GOT3 (cell line): Measurements from ENCODE around the gene SORT1.

Source experiments
- DNase-seq: peaks from one replicate; lab custom pipeline; 2025; ENCODE audit warnings: mixed read lengths; lab: John Stamatoyannopoulos, UW

The SORT1 gene

DNA sequence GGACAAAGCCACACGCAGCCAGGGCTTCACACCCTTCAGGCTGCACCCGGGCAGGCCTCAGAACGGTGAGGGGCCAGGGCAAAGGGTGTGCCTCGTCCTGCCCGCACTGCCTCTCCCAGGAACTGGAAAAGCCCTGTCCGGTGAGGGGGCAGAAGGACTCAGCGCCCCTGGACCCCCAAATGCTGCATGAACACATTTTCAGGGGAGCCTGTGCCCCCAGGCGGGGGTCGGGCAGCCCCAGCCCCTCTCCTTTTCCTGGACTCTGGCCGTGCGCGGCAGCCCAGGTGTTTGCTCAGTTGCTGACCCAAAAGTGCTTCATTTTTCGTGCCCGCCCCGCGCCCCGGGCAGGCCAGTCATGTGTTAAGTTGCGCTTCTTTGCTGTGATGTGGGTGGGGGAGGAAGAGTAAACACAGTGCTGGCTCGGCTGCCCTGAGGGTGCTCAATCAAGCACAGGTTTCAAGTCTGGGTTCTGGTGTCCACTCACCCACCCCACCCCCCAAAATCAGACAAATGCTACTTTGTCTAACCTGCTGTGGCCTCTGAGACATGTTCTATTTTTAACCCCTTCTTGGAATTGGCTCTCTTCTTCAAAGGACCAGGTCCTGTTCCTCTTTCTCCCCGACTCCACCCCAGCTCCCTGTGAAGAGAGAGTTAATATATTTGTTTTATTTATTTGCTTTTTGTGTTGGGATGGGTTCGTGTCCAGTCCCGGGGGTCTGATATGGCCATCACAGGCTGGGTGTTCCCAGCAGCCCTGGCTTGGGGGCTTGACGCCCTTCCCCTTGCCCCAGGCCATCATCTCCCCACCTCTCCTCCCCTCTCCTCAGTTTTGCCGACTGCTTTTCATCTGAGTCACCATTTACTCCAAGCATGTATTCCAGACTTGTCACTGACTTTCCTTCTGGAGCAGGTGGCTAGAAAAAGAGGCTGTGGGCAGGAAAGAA lies 122.9 kb downstream of the SORT1 start:
- no peak for DNase-seq

DNA sequence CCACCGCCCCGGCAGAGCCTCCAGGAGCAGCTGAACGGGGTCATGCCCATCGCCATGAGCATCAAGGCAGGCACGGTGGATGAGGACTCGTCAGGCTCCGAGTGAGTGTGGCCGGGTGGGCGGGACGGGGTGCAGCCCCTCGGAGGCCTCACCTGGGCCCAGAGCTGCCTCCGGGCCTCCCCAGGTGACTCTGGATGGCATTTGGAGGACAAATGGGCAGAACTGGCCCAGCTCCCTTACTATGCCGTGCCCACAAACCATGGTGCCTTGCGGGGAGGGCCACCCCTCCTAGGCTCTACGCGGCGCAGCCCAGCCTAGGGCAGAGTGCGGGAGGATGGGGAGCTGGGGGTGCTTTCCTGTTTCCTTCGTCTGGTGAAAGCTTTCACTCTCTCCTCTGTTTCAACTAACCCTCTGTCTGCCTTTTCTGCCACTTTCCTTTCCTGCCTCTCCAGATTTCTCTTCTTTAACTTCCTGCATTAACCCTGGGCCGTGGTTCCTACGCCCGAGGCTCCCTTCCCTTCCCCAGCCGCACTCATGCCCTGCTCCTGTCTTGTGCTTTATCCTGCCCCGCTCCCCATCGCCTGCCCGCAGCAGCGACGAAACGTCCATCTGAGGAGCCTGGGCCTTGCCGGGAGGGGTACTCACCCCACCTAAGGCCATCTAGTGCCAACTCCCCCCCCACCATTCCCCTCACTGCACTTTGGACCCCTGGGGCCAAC lies 124.0 kb downstream of the SORT1 start:
- DNase-seq: no peak

DNA sequence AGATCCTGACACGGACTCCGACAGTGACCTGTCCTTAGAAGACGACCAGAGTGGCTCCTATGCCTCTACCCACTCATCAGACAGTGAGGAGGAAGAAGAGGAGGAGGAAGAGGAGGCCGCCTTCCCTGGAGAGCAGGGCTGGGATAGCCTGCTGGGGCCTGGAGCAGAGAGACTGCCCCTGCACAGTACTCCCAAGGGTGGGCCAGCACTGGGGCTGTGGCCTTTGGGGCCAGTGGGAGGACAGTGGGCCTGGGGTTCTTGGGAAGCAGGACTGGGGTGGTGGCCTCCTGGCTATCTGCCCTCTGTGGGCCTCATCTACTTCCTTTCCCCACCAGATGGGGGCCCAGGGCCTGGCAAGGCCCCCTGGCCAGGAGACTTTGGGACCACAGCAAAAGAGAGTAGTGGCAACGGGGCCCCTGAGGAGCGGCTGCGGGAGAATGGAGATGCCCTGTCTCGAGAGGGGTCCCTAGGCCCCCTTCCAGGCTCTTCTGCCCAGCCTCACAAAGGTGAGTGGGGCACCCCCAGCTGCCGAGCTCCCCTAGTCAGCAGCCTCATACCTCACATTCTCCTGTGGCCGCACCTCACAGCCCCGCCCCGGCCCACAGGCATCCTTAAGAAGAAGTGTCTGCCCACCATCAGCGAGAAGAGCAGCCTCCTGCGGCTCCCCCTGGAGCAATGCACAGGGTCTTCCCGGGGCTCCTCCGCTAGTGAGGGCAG lies 124.7 kb downstream of the SORT1 start:
- DNase-seq: no peak

DNA sequence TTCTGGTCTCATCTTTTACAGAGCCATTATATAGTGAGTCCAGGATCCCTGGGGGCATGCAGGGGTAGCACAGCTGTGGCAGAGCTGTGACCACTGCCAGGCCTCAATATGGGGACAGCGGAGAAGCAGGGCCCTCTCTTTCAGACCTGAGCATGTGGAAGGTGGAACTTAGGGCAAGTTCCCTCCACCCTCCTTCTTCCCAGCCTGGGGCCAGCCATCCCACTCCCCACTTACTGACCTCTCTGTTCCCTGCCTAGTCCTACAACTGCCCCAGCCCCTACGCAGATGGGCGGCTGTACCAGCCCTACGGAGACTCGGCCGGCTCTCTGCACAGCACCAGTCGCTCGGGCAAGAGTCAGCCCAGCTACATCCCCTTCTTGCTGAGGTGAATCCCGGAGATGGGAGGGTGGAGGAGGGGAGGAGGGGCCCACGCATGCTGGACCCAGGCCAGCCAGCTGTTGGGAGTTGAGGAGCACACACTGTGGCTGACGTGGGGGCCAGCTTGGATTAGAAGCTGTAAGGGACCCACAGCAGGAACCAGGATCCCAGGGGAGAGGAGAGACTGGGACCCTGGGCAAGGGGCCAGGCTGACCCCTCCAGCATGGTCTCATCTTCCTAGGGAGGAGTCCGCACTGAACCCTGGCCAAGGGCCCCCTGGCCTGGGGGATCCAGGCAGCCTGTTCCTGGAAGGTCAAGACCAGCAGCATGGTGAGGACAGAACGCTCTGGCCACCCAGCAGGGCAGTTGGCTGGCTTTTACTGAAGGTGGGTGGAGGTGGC lies 125.5 kb downstream of the SORT1 start:
- DNase-seq: no peak

DNA sequence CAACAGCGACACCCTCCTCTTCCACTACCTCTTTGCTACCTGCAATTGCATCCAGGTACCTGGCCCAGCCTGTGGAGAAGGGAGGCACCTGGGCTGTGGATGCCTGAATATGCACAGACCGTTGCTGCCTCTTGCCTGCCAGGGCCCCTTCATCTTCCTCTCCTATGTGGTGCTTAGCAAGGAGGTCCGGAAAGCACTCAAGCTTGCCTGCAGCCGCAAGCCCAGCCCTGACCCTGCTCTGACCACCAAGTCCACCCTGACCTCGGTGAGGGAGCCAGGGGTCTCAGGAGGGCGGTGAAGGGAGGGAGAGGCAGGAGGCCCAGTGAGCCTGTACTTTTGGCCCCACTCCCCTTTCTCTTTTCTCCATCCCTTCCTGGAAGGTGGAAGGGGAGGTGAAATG lies 126.3 kb downstream of the SORT1 start:
- no peak for DNase-seq

DNA sequence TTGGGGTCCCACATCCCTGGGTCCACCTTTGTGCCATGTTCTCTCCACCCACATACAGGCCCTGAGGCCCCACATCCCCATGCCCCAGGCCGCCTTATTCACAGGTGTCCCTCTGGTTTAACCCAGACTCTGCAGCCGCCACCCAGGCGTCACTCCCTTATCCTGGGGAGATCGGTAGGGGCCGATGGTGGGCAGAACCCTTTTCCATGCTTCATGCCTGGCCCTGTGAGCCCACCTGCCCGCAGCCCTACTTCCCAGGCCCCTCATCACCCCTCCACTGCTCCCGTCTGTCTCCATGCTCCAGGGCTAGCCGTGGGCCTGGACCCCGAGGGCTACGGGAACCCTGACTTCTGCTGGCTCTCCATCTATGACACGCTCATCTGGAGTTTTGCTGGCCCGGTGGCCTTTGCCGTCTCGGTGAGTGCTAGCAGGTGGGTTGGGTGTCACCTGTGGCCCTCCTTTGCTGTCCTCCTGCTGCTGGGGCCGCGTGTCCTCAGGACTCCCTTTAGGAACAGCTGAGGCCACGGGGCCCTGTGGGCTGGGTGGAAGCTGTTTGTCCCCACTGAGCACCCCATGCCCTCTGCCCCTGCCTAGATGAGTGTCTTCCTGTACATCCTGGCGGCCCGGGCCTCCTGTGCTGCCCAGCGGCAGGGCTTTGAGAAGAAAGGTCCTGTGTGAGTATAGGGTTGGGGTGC lies 126.9 kb downstream of the SORT1 start:
- no peak for DNase-seq

DNA sequence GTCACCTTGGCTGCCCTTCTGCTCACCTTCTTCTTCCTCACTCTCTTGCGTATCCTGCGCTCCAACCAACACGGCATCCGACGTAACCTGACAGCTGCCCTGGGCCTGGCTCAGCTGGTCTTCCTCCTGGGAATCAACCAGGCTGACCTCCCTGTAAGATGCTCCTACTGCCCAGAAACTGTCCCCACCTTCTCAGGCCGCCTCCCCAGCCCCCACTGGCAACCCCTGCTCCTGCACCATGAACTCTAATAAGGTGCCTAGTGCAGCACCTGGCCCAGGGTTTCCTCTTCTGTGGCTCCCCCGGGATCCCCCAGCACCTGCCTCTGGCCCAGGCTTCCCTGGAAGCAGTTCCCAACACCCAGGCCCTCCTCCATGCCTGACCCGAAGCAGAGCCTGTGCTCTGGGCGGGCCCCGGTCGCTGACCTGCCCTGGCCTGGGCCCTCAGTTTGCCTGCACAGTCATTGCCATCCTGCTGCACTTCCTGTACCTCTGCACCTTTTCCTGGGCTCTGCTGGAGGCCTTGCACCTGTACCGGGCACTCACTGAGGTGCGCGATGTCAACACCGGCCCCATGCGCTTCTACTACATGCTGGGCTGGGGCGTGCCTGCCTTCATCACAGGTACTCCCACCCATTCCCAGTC lies 127.6 kb downstream of the SORT1 start:
- DNase-seq: no peak

DNA sequence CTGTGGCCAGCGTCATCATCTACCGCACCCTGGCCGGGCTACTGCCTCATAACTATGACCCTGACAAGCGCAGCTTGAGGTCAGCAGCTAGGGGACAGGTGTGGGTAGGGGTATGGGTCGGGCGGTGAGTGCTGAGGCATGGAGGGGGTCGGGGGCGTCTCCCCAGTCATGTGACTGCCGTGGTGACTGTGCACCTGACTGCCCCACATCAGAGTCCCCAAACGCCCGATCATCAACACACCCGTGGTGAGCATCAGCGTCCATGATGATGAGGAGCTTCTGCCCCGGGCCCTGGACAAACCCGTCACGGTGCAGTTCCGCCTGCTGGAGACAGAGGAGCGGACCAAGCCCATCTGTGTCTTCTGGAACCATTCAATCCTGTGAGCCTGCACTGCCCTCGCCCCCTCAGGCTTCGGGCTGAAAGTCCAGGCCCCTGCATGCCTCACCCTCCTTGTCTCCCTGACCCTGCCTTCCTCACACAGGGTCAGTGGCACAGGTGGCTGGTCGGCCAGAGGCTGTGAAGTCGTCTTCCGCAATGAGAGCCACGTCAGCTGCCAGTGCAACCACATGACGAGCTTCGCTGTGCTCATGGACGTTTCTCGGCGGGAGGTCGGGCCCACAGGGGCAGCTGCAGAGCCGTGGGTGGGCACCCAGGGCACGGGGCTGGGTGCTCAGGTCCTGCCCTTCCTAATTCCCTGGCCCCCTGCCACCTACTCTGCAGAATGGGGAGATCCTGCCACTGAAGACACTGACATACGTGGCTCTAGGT lies 128.3 kb downstream of the SORT1 start:
- DNase-seq: no peak

DNA sequence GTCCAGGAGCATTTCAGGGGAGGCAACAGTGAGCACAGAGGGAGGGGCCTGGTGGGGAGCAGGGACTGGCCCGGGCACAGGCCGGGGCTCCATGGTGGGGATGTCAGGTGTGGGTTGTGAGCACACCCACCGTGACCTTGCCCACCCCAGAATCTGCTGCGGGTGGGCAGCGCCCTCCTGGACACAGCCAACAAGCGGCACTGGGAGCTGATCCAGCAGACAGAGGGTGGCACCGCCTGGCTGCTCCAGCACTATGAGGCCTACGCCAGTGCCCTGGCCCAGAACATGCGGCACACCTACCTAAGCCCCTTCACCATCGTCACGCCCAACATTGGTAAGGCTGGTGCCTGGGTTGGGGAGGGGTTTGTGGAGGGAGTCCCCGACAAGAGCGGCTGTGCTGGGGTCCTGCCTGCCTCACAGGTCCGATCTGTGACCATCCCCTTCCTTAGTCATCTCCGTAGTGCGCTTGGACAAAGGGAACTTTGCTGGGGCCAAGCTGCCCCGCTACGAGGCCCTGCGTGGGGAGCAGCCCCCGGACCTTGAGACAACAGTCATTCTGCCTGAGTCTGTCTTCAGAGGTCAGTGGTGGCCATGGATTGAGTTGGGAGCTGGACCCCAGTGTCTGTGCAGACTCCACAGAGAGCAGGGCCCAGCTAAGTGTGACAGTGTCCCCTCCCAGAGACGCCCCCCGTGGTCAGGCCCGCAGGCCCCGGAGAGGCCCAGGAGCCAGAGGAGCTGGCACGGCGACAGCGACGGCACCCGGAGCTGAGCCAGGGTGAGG lies 129.1 kb downstream of the SORT1 start:
- DNase-seq: no peak

DNA sequence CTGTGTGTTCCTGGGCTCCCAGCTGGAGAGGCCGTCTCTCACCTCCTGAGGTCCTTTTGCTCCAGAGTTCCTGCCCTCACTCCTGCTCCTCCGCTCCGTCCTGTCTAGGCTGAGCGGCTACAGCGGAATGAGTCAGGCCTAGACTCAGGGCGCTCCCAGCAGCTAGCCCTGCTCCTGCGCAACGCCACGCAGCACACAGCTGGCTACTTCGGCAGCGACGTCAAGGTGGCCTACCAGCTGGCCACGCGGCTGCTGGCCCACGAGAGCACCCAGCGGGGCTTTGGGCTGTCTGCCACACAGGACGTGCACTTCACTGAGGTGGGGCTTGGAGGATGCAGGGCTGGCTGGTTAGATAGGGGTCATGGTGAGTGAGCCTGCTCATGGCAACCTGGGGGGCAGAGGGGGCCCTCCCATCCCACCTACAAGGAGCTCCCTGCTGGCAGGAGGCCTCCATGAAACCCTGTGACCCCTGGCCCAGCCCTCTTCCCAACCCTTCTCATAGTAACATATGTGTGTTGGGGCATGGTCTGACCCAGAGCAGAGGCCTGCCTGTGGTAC lies 129.9 kb downstream of the SORT1 start:
- DNase-seq: no peak

DNA sequence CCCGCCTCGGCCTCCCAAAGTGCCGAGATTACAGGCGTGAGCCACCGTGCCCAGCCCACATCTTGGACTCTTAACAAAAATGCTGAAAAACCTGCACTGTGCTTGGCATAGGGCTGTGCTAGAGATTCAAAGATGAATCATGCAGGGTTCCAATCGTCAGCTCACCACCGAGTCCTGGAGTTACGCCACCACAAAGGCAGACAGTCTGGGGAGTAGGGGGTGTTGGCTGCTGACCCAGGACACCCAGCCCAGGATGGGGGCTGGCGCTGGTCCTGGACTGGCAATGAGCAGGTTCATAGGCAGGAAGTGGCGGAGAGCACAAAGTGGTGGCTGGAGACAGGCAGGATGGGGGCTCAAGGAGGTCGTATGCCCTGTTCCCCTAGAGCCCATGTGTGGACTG lies 130.8 kb downstream of the SORT1 start:
- DNase-seq: no peak

DNA sequence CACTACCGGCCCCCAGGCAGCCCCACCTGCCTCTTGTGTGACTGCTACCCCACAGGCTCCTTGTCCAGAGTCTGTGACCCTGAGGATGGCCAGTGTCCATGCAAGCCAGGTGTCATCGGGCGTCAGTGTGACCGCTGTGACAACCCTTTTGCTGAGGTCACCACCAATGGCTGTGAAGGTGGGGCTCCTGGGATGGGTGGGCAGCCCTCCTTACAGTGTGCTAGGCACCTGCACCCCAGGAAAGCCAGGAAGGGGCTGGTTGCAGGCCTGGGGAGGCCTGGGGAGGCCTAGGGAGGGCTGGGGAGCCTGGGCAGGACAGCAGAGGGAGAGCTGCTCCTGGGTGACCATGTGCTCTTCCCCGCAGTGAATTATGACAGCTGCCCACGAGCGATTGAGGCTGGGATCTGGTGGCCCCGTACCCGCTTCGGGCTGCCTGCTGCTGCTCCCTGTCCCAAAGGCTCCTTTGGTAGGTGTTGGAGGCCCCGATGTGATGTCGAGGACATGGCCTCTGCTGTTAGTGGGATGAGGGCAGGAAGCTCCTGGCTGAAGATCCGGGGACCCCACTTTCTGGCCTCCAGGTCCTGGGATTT lies 131.9 kb downstream of the SORT1 start:
- no peak for DNase-seq

DNA sequence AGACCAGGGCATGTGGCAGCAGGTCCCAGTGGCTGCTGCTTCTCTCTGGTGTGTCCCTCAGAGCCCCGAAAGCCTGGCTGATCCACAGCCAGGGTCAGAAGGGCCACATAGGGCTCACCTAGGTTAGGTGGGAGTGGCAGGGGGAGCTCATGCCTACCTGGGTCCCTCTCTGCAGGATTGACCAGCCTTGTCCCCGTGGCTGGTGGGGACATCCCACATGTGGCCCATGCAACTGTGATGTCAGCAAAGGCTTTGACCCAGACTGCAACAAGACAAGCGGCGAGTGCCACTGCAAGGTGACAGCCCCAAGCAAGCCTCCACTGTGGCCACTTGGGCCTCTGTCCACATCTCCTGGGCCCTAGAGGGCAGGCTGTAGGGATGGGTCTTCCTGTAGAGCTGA lies 132.7 kb downstream of the SORT1 start:
- no peak for DNase-seq

DNA sequence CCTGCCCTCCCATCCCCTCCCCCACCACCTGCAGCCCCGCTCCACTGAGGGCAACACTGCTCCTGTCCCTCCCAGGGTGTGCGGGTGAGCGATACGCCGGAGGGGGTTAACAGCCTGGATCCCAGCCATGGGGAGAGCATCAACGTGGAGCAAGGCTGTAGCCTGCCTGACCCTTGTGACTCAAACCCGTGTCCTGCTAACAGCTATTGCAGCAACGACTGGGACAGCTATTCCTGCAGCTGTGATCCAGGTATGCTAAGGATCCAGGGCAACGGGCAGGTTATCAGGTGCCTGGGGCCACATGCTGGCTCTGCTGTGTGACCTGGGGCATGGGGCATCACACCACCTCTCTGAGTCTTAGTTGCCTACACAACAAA lies 133.4 kb downstream of the SORT1 start:
- no peak for DNase-seq

DNA sequence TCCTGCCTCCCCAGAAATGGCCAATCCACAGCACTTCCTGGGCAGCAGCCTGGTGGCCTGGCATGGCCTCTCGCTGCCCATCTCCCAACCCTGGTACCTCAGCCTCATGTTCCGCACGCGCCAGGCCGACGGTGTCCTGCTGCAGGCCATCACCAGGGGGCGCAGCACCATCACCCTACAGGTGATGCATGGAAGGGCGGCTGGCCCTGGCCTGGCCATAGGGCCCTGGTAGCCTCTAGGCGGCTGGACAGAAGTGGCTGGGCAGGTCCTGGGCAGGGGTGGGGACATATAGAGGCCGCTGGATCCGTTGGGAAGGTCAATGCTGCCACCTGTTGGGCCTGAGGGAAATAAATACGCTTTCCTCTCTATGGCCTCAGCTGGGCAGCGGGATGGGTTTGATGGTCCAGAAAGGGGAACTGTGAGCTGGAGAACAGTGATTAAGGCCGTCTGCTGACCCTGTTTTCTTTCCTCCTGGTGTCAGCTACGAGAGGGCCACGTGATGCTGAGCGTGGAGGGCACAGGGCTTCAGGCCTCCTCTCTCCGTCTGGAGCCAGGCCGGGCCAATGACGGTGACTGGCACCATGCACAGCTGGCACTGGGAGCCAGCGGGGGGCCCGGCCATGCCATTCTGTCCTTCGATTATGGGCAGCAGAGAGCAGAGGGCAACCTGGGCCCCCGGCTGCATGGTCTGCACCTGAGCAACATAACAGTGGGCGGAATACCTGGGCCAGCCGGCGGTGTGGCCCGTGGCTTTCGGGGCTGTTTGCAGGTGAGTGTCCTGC lies 133.9 kb downstream of the SORT1 start:
- no peak for DNase-seq

DNA sequence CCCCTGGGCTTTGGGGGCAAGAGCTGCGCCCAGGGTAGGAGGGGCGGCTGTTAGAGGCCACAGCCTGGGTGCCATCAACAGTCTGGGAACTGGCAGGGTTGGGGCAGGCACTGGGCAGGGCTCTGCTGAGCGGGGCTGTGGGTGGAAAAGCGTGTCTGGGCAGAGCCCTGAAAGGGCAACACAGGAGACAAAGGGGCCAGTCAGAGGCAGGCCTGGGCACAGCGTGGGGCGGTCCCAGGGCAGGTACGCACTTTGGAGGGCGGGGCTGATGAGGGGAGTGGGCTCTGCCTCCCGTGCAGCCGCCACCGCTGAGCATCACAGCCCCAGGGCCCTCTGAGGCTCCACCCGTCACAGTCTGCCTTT lies 134.5 kb downstream of the SORT1 start:
- DNase-seq: no peak

DNA sequence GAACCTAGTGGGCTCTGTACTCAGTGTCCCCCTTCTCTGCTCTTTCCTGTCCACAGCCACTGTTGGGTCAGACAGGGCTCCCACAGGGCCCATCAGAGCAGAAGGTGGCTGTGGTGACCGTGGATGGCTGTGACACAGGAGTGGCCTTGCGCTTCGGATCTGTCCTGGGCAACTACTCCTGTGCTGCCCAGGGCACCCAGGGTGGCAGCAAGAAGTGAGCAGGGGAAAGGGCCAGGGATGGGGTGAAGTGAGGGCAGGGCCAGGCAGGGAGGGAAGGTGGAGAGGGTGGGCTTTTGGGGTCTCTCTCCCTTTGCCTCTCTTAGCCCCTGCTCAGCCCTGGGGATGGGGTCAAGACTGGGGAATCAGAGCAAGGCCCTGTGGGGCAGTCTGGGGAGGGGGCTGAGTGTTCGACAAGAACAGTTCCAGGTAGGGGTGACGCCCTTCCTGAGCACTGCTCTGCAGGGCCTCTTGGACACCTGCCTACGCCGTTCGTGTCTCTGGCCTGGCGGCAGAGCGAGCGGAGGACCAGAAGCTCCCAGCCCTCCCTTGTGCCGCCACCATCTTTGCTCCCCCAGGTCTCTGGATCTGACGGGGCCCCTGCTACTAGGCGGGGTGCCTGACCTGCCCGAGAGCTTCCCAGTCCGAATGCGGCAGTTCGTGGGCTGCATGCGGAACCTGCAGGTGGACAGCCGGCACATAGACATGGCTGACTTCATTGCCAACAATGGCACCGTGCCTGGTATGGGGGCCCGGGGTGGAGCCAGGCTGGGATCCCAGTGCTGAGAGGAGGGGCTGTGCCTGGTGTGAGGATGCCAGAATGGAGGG lies 135.3 kb downstream of the SORT1 start:
- DNase-seq: no peak
